Stomach (tissue), 9 donors: ENCODE results near the gene SINHCAF. TPM values are rescaled to one million over a fixed set of nuclear protein-coding genes. Genes with fewer than 3 reads are reported as not detected.

Source experiments
- DNase-seq, 2 donors: peaks; one replicate each; pipeline versions ENCODE4 v3.0.0 to v3.0.0-alpha.2; 2013 to 2019
- H3K27ac ChIP-seq, 5 donors: fragments of 200-600 bp in 4 of 5; sonication (generic) in 4 of 5; one replicate each; pipeline ENCODE4 v1.5.1; 2013 to 2019; ENCODE audit warnings: mild to moderate bottlenecking in 1 of 5, moderate library complexity in 1 of 5
- H3K27me3 ChIP-seq, 3 donors: fragments of 200-600 bp; sonication (generic); one replicate each; pipeline ENCODE4 v1.5.1; 2017 to 2019; ENCODE audit warnings: mixed run types in 1 of 3
- H3K36me3 ChIP-seq, 4 donors: fragments of 200-600 bp; sonication (generic); 1 replicate in 3 of 4; 2 replicates in 1 of 4; pipeline ENCODE4 v1.5.1; 2016 to 2019
- H3K4me1 ChIP-seq, 4 donors: fragments of 200-600 bp; sonication (generic); one replicate each; pipeline ENCODE4 v1.5.1; 2016 to 2019
- H3K4me3 ChIP-seq, 4 donors: fragments of 200-600 bp; sonication (generic) in 3 of 4; one replicate each; pipeline ENCODE4 v1.5.1; 2016 to 2019; ENCODE audit warnings: mild to moderate bottlenecking in 1 of 4
- H3K9me3 ChIP-seq, 4 donors: fragments of 200-600 bp; sonication (generic); one replicate each; pipeline ENCODE4 v1.5.1; 2016 to 2019
- EP300 ChIP-seq: sonication (generic); formaldehyde crosslinking; IDR thresholded peaks from one replicate; pipeline ENCODE4 v1.6.1; 2017; ENCODE audit warnings: antibody characterized with exemption
- POLR2A ChIP-seq, 4 donors: fragments of 450-650 bp; IDR thresholded peaks; one replicate each; pipeline ENCODE4 v1.6.1; 2016; ENCODE audit warnings: antibody characterized with exemption in 4 of 4, control low read depth in 2 of 4, mild to moderate bottlenecking in 1 of 4, moderate library complexity in 1 of 4
- POLR2AphosphoS5 ChIP-seq, 3 donors: sonication (generic); formaldehyde crosslinking; IDR thresholded peaks; one replicate each; pipeline ENCODE4 v1.6.1; 2016; ENCODE audit warnings: antibody characterized with exemption in 3 of 3
- WGBS, 5 donors: extraction: QIAGEN DNeasy Blood & Tissue Kit in 3 of 5; methylation state at CpG; one replicate each; pipeline versions ENCODE4 v1.1.5 to v1.1.7; 2013 to 2018; 5-methylcytosine and 5-hydroxymethylcytosine counted together
- intact Hi-C: fragments of 100-400 bp; cut with DNase I; formaldehyde crosslinking; loops from one replicate; pipeline ENCODE4 v1.15.1; 2023; ENCODE audit warnings: low total_unique reads
- polyA plus RNA-seq, 3 donors: library from polyadenylated mRNA; stranded (reverse); fragments of 200-250 nt; gene quantifications; one replicate each; pipeline ENCODE4 v1.2.3, GENCODE V29; 2013
- total RNA-seq, 5 donors: library from RNA; depleted of rRNA; stranded (reverse); fragments of >200 nt; gene quantifications; one replicate each; pipeline versions ENCODE4 v1.1.0 to v1.2.3, GENCODE V29; 2014 to 2016
- TF ChIP-seq, protein P1 (sequence below), 7 experiments: fragments of 450-650 bp in 4 of 7; fragments of 200-600 bp in 3 of 7; sonication (generic) in 3 of 7; IDR thresholded peaks; one replicate each; pipeline ENCODE4 v1.5.1; 2016 to 2019; ENCODE audit warnings: antibody characterized with exemption in 7 of 7, control low read depth in 2 of 7, mild to moderate bottlenecking in 1 of 7
- donor health status: healthy with polysubstance abuse.
- donor health status: Bipolar disorder and iron deficiency.
- donor health status: healthy.

Gene SINHCAF
- total and polyA plus RNA-seq, 8 donors = 17.5 to 93.5 (median 28.2) TPM

DNA sequence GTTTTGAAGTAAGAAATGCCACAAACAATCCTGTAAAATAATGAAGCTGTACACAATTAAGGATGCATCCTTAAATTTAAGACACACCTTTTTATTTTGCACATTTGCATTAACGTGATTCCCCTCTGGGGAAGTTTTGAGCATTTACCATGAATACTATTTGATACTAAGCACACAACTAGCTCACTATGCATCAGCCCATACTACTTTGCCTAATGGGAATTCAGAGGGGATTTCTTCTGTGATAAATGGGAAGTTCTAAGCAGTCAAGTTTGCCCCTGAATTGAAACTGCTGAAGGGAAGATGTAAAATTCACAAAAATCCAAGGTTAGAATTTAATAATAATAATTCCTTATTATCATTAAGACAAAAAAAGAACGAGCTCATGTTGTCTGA, 27.4 kb downstream of the SINHCAF start:
- intact Hi-C loops = no loop called here
- DNase-seq = no peak
- no peak overlapping the region for H3K27ac ChIP-seq
- H3K4me1 ChIP-seq = no peaks in the 10 kb centered on the region
- H3K36me3 ChIP-seq = peaks cover 8 to 72% (median 54%) of the 10 kb centered on the region in 4 donors
- no peak overlapping the region for H3K4me3 ChIP-seq
- H3K27me3 ChIP-seq = no peaks in the 10 kb centered on the region
- TF ChIP-seq POLR2AphosphoS5 (IDR thresholded peaks at IDR 0.05) (no peak), POLR2A (IDR thresholded peaks at IDR 0.05) (no peak), EP300 (no peak)
- TF ChIP-seq, protein P1, sequence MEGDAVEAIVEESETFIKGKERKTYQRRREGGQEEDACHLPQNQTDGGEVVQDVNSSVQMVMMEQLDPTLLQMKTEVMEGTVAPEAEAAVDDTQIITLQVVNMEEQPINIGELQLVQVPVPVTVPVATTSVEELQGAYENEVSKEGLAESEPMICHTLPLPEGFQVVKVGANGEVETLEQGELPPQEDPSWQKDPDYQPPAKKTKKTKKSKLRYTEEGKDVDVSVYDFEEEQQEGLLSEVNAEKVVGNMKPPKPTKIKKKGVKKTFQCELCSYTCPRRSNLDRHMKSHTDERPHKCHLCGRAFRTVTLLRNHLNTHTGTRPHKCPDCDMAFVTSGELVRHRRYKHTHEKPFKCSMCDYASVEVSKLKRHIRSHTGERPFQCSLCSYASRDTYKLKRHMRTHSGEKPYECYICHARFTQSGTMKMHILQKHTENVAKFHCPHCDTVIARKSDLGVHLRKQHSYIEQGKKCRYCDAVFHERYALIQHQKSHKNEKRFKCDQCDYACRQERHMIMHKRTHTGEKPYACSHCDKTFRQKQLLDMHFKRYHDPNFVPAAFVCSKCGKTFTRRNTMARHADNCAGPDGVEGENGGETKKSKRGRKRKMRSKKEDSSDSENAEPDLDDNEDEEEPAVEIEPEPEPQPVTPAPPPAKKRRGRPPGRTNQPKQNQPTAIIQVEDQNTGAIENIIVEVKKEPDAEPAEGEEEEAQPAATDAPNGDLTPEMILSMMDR (IDR thresholded peaks at IDR 0.05) = no peak
- WGBS, 5 donors = 81 to 86% (median 85%) methylated on average over 2 of the region's 2 CpGs
- no peaks in the 10 kb centered on the region for H3K9me3 ChIP-seq

DNA sequence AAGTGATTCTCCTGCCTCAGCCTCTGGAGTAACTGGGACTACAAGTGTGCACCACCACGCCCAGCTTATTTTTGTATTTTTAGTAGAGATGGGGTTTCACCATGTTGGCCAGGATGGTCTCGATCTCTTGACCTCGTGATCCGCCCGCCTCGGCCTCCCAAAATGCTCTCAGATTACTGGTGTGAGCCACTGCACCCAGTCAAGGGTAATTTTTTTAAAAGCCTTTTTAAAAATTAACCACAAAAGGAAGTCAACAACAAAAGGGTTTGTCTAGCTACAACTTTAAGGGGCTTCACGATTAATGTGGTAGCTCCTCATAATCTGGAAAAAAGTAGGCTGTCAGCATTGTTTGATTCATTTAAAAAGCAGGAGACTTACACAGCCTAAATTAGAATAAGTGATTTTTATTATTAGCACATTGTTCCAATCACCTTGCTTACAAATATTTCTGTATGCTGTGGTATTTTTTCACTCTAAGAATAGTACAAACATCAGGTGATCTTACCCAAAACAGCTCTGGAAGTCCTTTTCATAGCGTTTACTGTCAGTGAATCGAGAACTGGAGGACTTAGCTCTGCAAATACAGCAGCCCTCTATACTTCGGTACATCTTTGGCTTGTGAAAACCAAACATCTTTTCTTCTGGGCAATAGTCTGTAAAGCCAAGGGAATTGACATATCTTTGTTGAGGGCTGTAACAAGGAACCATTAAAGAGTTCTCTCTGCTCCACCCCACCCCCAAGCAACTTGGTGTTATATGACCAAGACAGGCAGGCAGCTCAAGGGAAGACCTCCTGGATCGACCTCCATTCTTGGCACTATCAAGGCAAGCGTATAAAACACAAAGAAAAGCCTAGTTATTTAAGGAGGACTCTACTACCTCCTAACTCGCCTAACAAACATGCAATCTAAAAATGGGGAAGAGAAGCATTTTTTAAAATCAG, 28.1 kb downstream of the SINHCAF start:
- intact Hi-C loops = no loop called here
- WGBS, 5 donors = 80 to 89% (median 87%) methylated on average over 13 of the region's 13 CpGs
- TF ChIP-seq POLR2AphosphoS5 (IDR thresholded peaks at IDR 0.05) = no peak
- TF ChIP-seq, protein P1 (IDR thresholded peaks at IDR 0.05) = no peak

GRCh38 chr12:31289441-31289840, 36.5 kb downstream of the SINHCAF start:
- WGBS, 5 donors = 67 to 78% (median 70%) methylated on average over 2 of the region's 2 CpGs
- Histone ChIP-seq H3K27me3 (no peaks in the 10 kb centered on the region), H3K9me3 (no peaks in the 10 kb centered on the region), H3K27ac (no peak overlapping the region), H3K36me3 (peaks cover 32 to 85% (median 74%) of the 10 kb centered on the region in 4 donors), H3K4me1 (no peaks in the 10 kb centered on the region), H3K4me3 (no peak overlapping the region)
- intact Hi-C loops = no loop called here
- TF ChIP-seq EP300 (no peak), POLR2AphosphoS5 (IDR thresholded peaks at IDR 0.05) (no peak), POLR2A (IDR thresholded peaks at IDR 0.05) (no peak)
- TF ChIP-seq, protein P1 (IDR thresholded peaks at IDR 0.05) = no peak
- no peak for DNase-seq

More for the DNA sequence above, 28.1 kb downstream of the SINHCAF start:
- no peaks in the 10 kb centered on the region for H3K9me3 ChIP-seq
- no peak overlapping the region for H3K4me3 ChIP-seq
- no peak for DNase-seq
- H3K27ac ChIP-seq = no peak overlapping the region
- peaks cover 9 to 72% (median 55%) of the 10 kb centered on the region in 4 donors for H3K36me3 ChIP-seq
- H3K27me3 ChIP-seq = no peaks in the 10 kb centered on the region
- no peaks in the 10 kb centered on the region for H3K4me1 ChIP-seq

DNA sequence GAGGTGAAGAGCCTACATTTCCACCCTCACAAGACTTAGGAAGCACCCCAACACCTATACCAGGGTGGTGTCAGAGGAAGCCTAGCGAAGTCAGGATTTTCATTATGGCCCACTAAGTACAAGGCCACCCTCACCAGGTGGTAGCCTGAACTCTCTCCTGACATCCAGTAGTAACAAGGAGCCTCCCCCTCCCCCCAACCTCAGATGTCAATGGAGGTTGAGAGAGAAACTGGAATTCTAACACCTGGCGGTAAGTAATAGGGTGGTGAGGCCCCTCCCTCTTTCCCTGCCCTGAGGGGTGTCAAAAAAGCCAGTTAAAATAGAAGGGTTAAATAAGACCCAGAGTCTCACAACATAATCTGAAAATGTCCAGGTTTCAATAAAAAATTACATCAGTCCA, 37.6 kb downstream of the SINHCAF start:
- WGBS, 5 donors = 96 to 100% (median 97%) methylated on average over 2 of the region's 2 CpGs
- Histone ChIP-seq H3K27ac (no peak overlapping the region), H3K4me3 (no peak overlapping the region), H3K9me3 (no peaks in the 10 kb centered on the region), H3K36me3 (peaks cover 23 to 85% (median 75%) of the 10 kb centered on the region in 4 donors), H3K4me1 (no peaks in the 10 kb centered on the region), H3K27me3 (no peaks in the 10 kb centered on the region)
- no peak for TF ChIP-seq POLR2A (IDR thresholded peaks at IDR 0.05)
- no peak for TF ChIP-seq POLR2AphosphoS5 (IDR thresholded peaks at IDR 0.05)
- no peak for TF ChIP-seq EP300
- TF ChIP-seq, protein P1 (IDR thresholded peaks at IDR 0.05) = no peak
- intact Hi-C loops = no loop called here
- no peak for DNase-seq
